Smooth muscle cell (in vitro differentiated cells): ENCODE measurements around the gene COLEC11. TPM values are rescaled to one million over a fixed set of nuclear protein-coding genes. Genes with fewer than 3 reads are reported as not detected.
"Not testable (repeated sequence)": the region's sequence is repeated elsewhere in the genome, so short reads cannot be mapped to it uniquely, and the experiment has no call there.

Experiments
- DNase-seq: peaks from one replicate; lab custom pipeline; 2025; ENCODE audit not compliant: unreplicated experiment; lab: John Stamatoyannopoulos, UW
- H2AFZ ChIP-seq: fragments of 200-600 bp; sonication (generic); 2 replicates; pipeline ENCODE4 v1.6.0; 2016; ENCODE audit warnings: antibody characterized with exemption, low read depth, mild to moderate bottlenecking
- H3F3A ChIP-seq: fragments of 200-600 bp; sonication (generic); 2 replicates; pipeline ENCODE4 v1.6.0; 2017; ENCODE audit warnings: antibody characterized with exemption, low read depth
- H3K27ac ChIP-seq: fragments of 200-600 bp; sonication (generic); 2 replicates; pipeline ENCODE4 v1.5.1; 2016; ENCODE audit warnings: low read depth, mild to moderate bottlenecking
- H3K27me3 ChIP-seq: fragments of 200-600 bp; sonication (generic); 2 replicates; pipeline ENCODE4 v1.6.1; 2016; ENCODE audit warnings: low read depth, mild to moderate bottlenecking
- H3K36me3 ChIP-seq: fragments of 200-600 bp; sonication (generic); 2 replicates; pipeline ENCODE4 v1.5.1; 2016; ENCODE audit warnings: low read depth
- H3K4me1 ChIP-seq: fragments of 200-600 bp; sonication (generic); 2 replicates; pipeline ENCODE4 v1.5.1; 2016; ENCODE audit warnings: low read depth
- H3K4me2 ChIP-seq: fragments of 200-600 bp; sonication (generic); 2 replicates; pipeline ENCODE4 v1.6.0; 2016; ENCODE audit warnings: mild to moderate bottlenecking
- H3K4me3 ChIP-seq: fragments of 200-600 bp; sonication (generic); 2 replicates; pipeline ENCODE4 v1.5.1; 2016; ENCODE audit warnings: mild to moderate bottlenecking
- H3K79me2 ChIP-seq: fragments of 200-600 bp; sonication (generic); 2 replicates; pipeline ENCODE4 v1.6.0; 2016; ENCODE audit warnings: low read depth, mild to moderate bottlenecking
- H3K9ac ChIP-seq: fragments of 200-600 bp; sonication (generic); 2 replicates; pipeline ENCODE4 v1.6.0; 2016; ENCODE audit warnings: low read depth
- H3K9me3 ChIP-seq: fragments of 200-600 bp; sonication (generic); replicated peaks from 2 replicates; pipeline ENCODE4 v1.5.1; 2016; ENCODE audit warnings: low read depth
- H4K20me1 ChIP-seq: fragments of 200-600 bp; sonication (generic); 2 replicates; pipeline ENCODE4 v1.6.0; 2016; ENCODE audit warnings: low read depth
- CTCF ChIP-seq: fragments of 200-600 bp; sonication (generic); IDR thresholded peaks from 2 replicates; pipeline ENCODE4 v1.5.1; 2017; ENCODE audit warnings: borderline replicate concordance, mild to moderate bottlenecking, antibody characterized with exemption; ENCODE audit not compliant: insufficient read depth, poor library complexity, severe bottlenecking
- WGBS: methylation state at CpG from one replicate; pipeline ENCODE4 v1.1.7; 2016; ENCODE audit warnings: low lambda C conversion rate; 5-methylcytosine and 5-hydroxymethylcytosine counted together
- polyA plus RNA-seq: library from polyadenylated mRNA; unstranded; fragments of >200 nt; fragmentation: Nextera tagmentation; extraction: Ambion mirVana; gene quantifications from 2 replicates; pipeline ENCODE4 v1.2.1, GENCODE V29; 2016
- total RNA-seq: library from RNA; depleted of rRNA; stranded (reverse); fragments of >200 nt; gene quantifications from 2 replicates; pipeline ENCODE4 v1.2.3, GENCODE V29; 2014

The COLEC11 gene
- total and polyA plus RNA-seq, 2 experiments from 2014 or later: 18.1 to 30.8 TPM

DNA sequence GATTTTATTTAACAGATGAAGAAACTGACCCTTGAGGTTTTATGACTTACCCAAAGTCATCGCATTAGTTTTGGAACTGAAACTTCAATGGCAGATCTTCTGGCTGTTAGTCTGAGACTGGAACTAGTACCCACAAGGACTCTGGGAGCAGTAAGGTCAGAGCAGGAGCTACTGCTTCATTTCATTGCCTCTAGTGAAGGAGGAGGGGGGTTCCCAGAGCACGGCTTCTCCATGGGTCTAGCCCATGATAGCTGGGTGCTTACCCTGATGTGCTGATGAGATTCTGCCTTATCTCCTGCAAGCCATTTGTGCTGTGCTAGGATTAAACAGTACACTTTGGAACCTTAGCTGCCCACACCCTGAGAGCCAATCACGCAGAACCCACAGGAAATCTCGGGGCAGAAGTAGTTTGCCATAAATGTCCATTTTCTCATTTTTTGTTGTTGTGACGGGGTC is 31.4 kb upstream of the COLEC11 start:
- H2AFZ ChIP-seq: no peak overlapping the region
- no peak overlapping the region for H3K4me3 ChIP-seq
- H3K9me3 ChIP-seq: no peaks in the 10 kb centered on the region
- no peak for DNase-seq
- no peaks in the 10 kb centered on the region for H3F3A ChIP-seq
- no peak overlapping the region for H3K9ac ChIP-seq
- H3K4me2 ChIP-seq: no peak overlapping the region
- H3K4me1 ChIP-seq: no peaks in the 10 kb centered on the region
- no peak for TF ChIP-seq CTCF
- WGBS: 95% methylated on average over 5 of the region's 5 CpGs
- H3K27me3 ChIP-seq: no peaks in the 10 kb centered on the region
- no peaks in the 10 kb centered on the region for H4K20me1 ChIP-seq
- H3K79me2 ChIP-seq: peaks cover 4% of the 10 kb centered on the region
- no peak overlapping the region for H3K27ac ChIP-seq
- no peaks in the 10 kb centered on the region for H3K36me3 ChIP-seq

GRCh38 chr2:3565117-3565516 is 29.8 kb upstream of the COLEC11 start:
- WGBS: 87% methylated on average over 6 of the region's 6 CpGs
- H2AFZ ChIP-seq: no peak overlapping the region
- H3K36me3 ChIP-seq: no peaks in the 10 kb centered on the region
- H3K27me3 ChIP-seq: no peaks in the 10 kb centered on the region
- TF ChIP-seq CTCF: no peak
- no peaks in the 10 kb centered on the region for H3K9me3 ChIP-seq
- H3K4me1 ChIP-seq: no peaks in the 10 kb centered on the region
- H3K4me2 ChIP-seq: no peak overlapping the region
- no peak overlapping the region for H3K4me3 ChIP-seq
- H4K20me1 ChIP-seq: no peaks in the 10 kb centered on the region
- H3K9ac ChIP-seq: no peak overlapping the region
- H3K27ac ChIP-seq: no peak overlapping the region
- no peaks in the 10 kb centered on the region for H3F3A ChIP-seq
- DNase-seq: no peak
- H3K79me2 ChIP-seq: no peaks in the 10 kb centered on the region

- Histone ChIP-seq H3K27me3 (no peaks in the 10 kb centered on the region), H3F3A (no peaks in the 10 kb centered on the region), H3K9ac (no peak overlapping the region), H3K4me3 (no peak overlapping the region), H3K36me3 (no peaks in the 10 kb centered on the region), H3K4me1 (no peaks in the 10 kb centered on the region), H3K9me3 (no peaks in the 10 kb centered on the region), H3K27ac (no peak overlapping the region), H2AFZ (no peak overlapping the region), H3K4me2 (no peak overlapping the region), H3K79me2 (no peaks in the 10 kb centered on the region), H4K20me1 (no peaks in the 10 kb centered on the region)
- DNase-seq: no peak
- WGBS: 95% methylated on average over 9 of the region's 9 CpGs
- no peak for TF ChIP-seq CTCF
Observed at GRCh38 chr2:3566806-3567205, 28.1 kb upstream of the COLEC11 start.

DNA sequence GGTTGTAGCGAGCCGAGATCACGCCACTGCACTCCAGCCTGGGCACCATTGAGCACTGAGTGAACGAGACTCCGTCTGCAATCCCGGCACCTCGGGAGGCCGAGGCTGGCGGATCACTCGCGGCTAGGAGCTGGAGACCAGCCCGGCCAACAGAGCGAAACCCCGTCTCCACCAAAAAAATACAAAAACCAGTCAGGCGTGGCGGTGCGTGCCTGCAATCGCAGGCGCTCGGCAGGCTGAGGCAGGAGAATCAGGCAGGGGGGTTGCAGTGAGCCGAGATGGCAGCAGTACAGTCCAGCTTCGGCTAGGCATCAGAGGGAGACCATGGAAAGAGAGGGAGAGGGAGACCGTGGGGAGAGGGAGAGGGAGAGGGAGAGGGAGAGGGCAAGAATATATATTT is 25.3 kb upstream of the COLEC11 start:
- not testable (repeated sequence) for DNase-seq, H3K4me2 ChIP-seq, H3K4me1 ChIP-seq, H3K27ac ChIP-seq, H3K79me2 ChIP-seq, H4K20me1 ChIP-seq, H3K27me3 ChIP-seq, H3K9me3 ChIP-seq, H2AFZ ChIP-seq, H3K9ac ChIP-seq, H3K4me3 ChIP-seq, H3F3A ChIP-seq, H3K36me3 ChIP-seq
- 94% methylated on average over 20 of the region's 23 CpGs for WGBS
